SK-N-MC (cell line): ENCODE measurements around the gene RNF225.

Experiments
- EZH2 ChIP-seq: fragments of 200-600 bp; sonication (generic); IDR thresholded peaks from one replicate; pipeline ENCODE4 v1.6.1; 2017; ENCODE audit warnings: antibody characterized with exemption
- POLR2AphosphoS5 ChIP-seq: IDR thresholded peaks from 2 replicates; pipeline ENCODE4 v1.6.1; 2012; ENCODE audit warnings: mild to moderate bottlenecking, low read depth, low read length, borderline replicate concordance

GRCh38 chr19:58352760-58353671 is 42.4 kb upstream of the RNF225 start, which contains the start of gene A1BG:
- no peak for TF ChIP-seq EZH2
- no peak for TF ChIP-seq POLR2AphosphoS5
